Stimulated activated CD8-positive, alpha-beta memory T cell treated with anti-CD3 and anti-CD28 coated beads, Interleukin-4, amount 100 ng/mL, for 4 hours (primary cell): ENCODE results near the gene PI4KA.
"Not testable (repeated sequence)": the region's sequence is repeated elsewhere in the genome, so short reads cannot be mapped to it uniquely, and the experiment has no call there.

Experiments
- DNase-seq, 2 donors: peaks; one replicate each; pipeline ENCODE4 v3.0.0-alpha.2; 2020; ENCODE audit warnings: low read depth in 2 of 2, low spot score in 1 of 2

Gene PI4KA

GRCh38 chr22:20732431-20732830 lies 126.2 kb downstream of the PI4KA start:
- not testable (repeated sequence) for DNase-seq

- no peak for DNase-seq
These were observed 129.4 kb downstream of the PI4KA start for GRCh38 chr22:20729194-20729593.

GRCh38 chr22:20728523-20729190 lies 130.0 kb downstream of the PI4KA start:
- no peak for DNase-seq

- no peak for DNase-seq
These were observed 131.2 kb downstream of the PI4KA start for GRCh38 chr22:20727118-20728015.

- DNase-seq: no peak
These were observed 132.5 kb downstream of the PI4KA start for GRCh38 chr22:20725987-20726558.

GRCh38 chr22:20724676-20725454 lies 133.7 kb downstream of the PI4KA start:
- DNase-seq: no peak

GRCh38 chr22:20721409-20722218 lies 137.0 kb downstream of the PI4KA start:
- no peak for DNase-seq

GRCh38 chr22:20720692-20721408 lies 137.8 kb downstream of the PI4KA start:
- DNase-seq: no peak

- DNase-seq: not testable (repeated sequence)
These were observed 139.9 kb downstream of the PI4KA start for GRCh38 chr22:20718727-20719126.

GRCh38 chr22:20717981-20718380 lies 140.6 kb downstream of the PI4KA start:
- not testable (repeated sequence) for DNase-seq

GRCh38 chr22:20717213-20717866 lies 141.3 kb downstream of the PI4KA start:
- not testable (repeated sequence) for DNase-seq

GRCh38 chr22:20713116-20713515 lies 145.5 kb downstream of the PI4KA start:
- not testable (repeated sequence) for DNase-seq

GRCh38 chr22:20709966-20710365 lies 148.6 kb downstream of the PI4KA start:
- not testable (repeated sequence) for DNase-seq

- DNase-seq: not testable (repeated sequence)
These were observed 151.0 kb downstream of the PI4KA start for GRCh38 chr22:20707549-20708118.

- not testable (repeated sequence) for DNase-seq
These were observed 154.6 kb downstream of the PI4KA start for GRCh38 chr22:20703816-20704609.

- DNase-seq: peak in 1 of 2 donors; percentile 7
These were observed 155.2 kb downstream of the PI4KA start for GRCh38 chr22:20703414-20703806.

GRCh38 chr22:20702546-20703413 lies 155.8 kb downstream of the PI4KA start:
- DNase-seq: peak; percentile 95 to 97
